GM12874 (cell line): ENCODE data around the gene WHRN.

Experiments
- CTCF ChIP-seq: IDR thresholded peaks from 2 replicates; pipeline ENCODE4 v1.5.1; 2011; ENCODE audit warnings: low read depth, mild to moderate bottlenecking, control low read depth, low read length, moderate library complexity; ENCODE audit not compliant: insufficient read depth

The WHRN gene

GRCh38 chr9:114473447-114473801 is 31.8 kb downstream of the WHRN start:
- TF ChIP-seq CTCF: no peak

- TF ChIP-seq CTCF: no peak
These were observed 32.4 kb downstream of the WHRN start for GRCh38 chr9:114472765-114473446.

- TF ChIP-seq CTCF: no peak
These were observed 34.1 kb downstream of the WHRN start for GRCh38 chr9:114471157-114471556.

GRCh38 chr9:114470581-114470980 is 34.7 kb downstream of the WHRN start:
- no peak for TF ChIP-seq CTCF

- TF ChIP-seq CTCF: no peak
These were observed 35.2 kb downstream of the WHRN start for GRCh38 chr9:114470121-114470520.

GRCh38 chr9:114469091-114469853 is 36.0 kb downstream of the WHRN start:
- TF ChIP-seq CTCF: no peak

- TF ChIP-seq CTCF: no peak
These were observed 37.4 kb downstream of the WHRN start for GRCh38 chr9:114467910-114468309.
